Measurements from ENCODE around the gene NLK. TPM values are rescaled to one million over a fixed set of nuclear protein-coding genes. Genes with fewer than 3 reads are reported as not detected.

Gene NLK
- total and polyA plus RNA-seq, 2 donors (not counting 1 experiment from before 2014, with no cell fraction given) = 14.4 to 16.1 TPM

GRCh38 chr17:28139822-28140221 lies 97.3 kb downstream of the NLK start:
- H3K9me3 ChIP-seq (ENCODE audit: control insufficient read depth, insufficient read depth, low read depth, low read length) = no peaks in the 10 kb centered on the region
- no peak overlapping the region for H2AFZ ChIP-seq (ENCODE audit: low read length)
- H4K20me1 ChIP-seq (ENCODE audit: control insufficient read depth, extremely low read depth, insufficient read depth, low read length) = no peaks in the 10 kb centered on the region
- TF ChIP-seq EZH2 (IDR thresholded peaks at IDR 0.05; ENCODE audit: low read length, missing control alignments) = no peak
- TF ChIP-seq, protein P1, sequence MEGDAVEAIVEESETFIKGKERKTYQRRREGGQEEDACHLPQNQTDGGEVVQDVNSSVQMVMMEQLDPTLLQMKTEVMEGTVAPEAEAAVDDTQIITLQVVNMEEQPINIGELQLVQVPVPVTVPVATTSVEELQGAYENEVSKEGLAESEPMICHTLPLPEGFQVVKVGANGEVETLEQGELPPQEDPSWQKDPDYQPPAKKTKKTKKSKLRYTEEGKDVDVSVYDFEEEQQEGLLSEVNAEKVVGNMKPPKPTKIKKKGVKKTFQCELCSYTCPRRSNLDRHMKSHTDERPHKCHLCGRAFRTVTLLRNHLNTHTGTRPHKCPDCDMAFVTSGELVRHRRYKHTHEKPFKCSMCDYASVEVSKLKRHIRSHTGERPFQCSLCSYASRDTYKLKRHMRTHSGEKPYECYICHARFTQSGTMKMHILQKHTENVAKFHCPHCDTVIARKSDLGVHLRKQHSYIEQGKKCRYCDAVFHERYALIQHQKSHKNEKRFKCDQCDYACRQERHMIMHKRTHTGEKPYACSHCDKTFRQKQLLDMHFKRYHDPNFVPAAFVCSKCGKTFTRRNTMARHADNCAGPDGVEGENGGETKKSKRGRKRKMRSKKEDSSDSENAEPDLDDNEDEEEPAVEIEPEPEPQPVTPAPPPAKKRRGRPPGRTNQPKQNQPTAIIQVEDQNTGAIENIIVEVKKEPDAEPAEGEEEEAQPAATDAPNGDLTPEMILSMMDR (conservative IDR thresholded peaks at IDR 0.05 in 1 of 2, IDR thresholded peaks at IDR 0.05 in 1 of 2; ENCODE audit: low read depth in 1 of 2, low read length in 2 of 2) = no peak
- DNase-seq (ENCODE audit: low read depth in 2 of 2) = no peak
- no peaks in the 10 kb centered on the region for H3K79me2 ChIP-seq (ENCODE audit: control insufficient read depth, insufficient read depth, low read length)
- H3K36me3 ChIP-seq (ENCODE audit: control insufficient read depth, insufficient read depth, low read length) = no peaks in the 10 kb centered on the region
- H3K27ac ChIP-seq (ENCODE audit: insufficient read depth, low read length) = no peak overlapping the region
- no peak overlapping the region for H3K9ac ChIP-seq (ENCODE audit: insufficient read depth, low read length)
- no peaks in the 10 kb centered on the region for H3K27me3 ChIP-seq (ENCODE audit: control insufficient read depth, insufficient read depth, low read length)
- no peak overlapping the region for H3K4me2 ChIP-seq (ENCODE audit: extremely low read depth, insufficient read depth, low read length)
- no peaks in the 10 kb centered on the region for H3K4me1 ChIP-seq (ENCODE audit: control insufficient read depth, extremely low read depth, insufficient read depth, low read length)
- H3K4me3 ChIP-seq (replicated peaks in 1 of 4; ENCODE audit: control extremely low read depth in 1 of 4, insufficient read depth in 1 of 4, low read depth in 3 of 4, low read length in 4 of 4) = no peak overlapping the region

- no peak overlapping the region for H3K27ac ChIP-seq (ENCODE audit: insufficient read depth, low read length)
- TF ChIP-seq, protein P1 (conservative IDR thresholded peaks at IDR 0.05 in 1 of 2, IDR thresholded peaks at IDR 0.05 in 1 of 2; ENCODE audit: low read depth in 1 of 2, low read length in 2 of 2) = no peak
- TF ChIP-seq EZH2 (IDR thresholded peaks at IDR 0.05; ENCODE audit: low read length, missing control alignments) = no peak
These were observed 98.8 kb downstream of the NLK start for GRCh38 chr17:28141313-28141712.

GRCh38 chr17:28141773-28142172 lies 99.3 kb downstream of the NLK start:
- no peak for DNase-seq (ENCODE audit: low read depth in 2 of 2)
- H3K4me2 ChIP-seq (ENCODE audit: extremely low read depth, insufficient read depth, low read length) = no peak overlapping the region

More at GRCh38 chr17:28141313-28141712, 98.8 kb downstream of the NLK start:
- no peaks in the 10 kb centered on the region for H3K79me2 ChIP-seq (ENCODE audit: control insufficient read depth, insufficient read depth, low read length)
- H3K9ac ChIP-seq (ENCODE audit: insufficient read depth, low read length) = no peak overlapping the region
- no peaks in the 10 kb centered on the region for H4K20me1 ChIP-seq (ENCODE audit: control insufficient read depth, extremely low read depth, insufficient read depth, low read length)
- no peak overlapping the region for H2AFZ ChIP-seq (ENCODE audit: low read length)
- H3K9me3 ChIP-seq (ENCODE audit: control insufficient read depth, insufficient read depth, low read depth, low read length) = no peaks in the 10 kb centered on the region
- no peak overlapping the region for H3K4me2 ChIP-seq (ENCODE audit: extremely low read depth, insufficient read depth, low read length)
- no peak overlapping the region for H3K4me3 ChIP-seq (replicated peaks in 1 of 4; ENCODE audit: control extremely low read depth in 1 of 4, insufficient read depth in 1 of 4, low read depth in 3 of 4, low read length in 4 of 4)
- H3K27me3 ChIP-seq (ENCODE audit: control insufficient read depth, insufficient read depth, low read length) = no peaks in the 10 kb centered on the region
- no peaks in the 10 kb centered on the region for H3K36me3 ChIP-seq (ENCODE audit: control insufficient read depth, insufficient read depth, low read length)
- DNase-seq (ENCODE audit: low read depth in 2 of 2) = no peak
- H3K4me1 ChIP-seq (ENCODE audit: control insufficient read depth, extremely low read depth, insufficient read depth, low read length) = no peaks in the 10 kb centered on the region

More at GRCh38 chr17:28141773-28142172, 99.3 kb downstream of the NLK start:
- H4K20me1 ChIP-seq (ENCODE audit: control insufficient read depth, extremely low read depth, insufficient read depth, low read length) = no peaks in the 10 kb centered on the region
- no peak overlapping the region for H3K27ac ChIP-seq (ENCODE audit: insufficient read depth, low read length)
- no peak overlapping the region for H2AFZ ChIP-seq (ENCODE audit: low read length)
- no peaks in the 10 kb centered on the region for H3K79me2 ChIP-seq (ENCODE audit: control insufficient read depth, insufficient read depth, low read length)
- H3K9ac ChIP-seq (ENCODE audit: insufficient read depth, low read length) = no peak overlapping the region
- no peak overlapping the region for H3K4me3 ChIP-seq (replicated peaks in 1 of 4; ENCODE audit: control extremely low read depth in 1 of 4, insufficient read depth in 1 of 4, low read depth in 3 of 4, low read length in 4 of 4)
- H3K4me1 ChIP-seq (ENCODE audit: control insufficient read depth, extremely low read depth, insufficient read depth, low read length) = no peaks in the 10 kb centered on the region
- H3K9me3 ChIP-seq (ENCODE audit: control insufficient read depth, insufficient read depth, low read depth, low read length) = no peaks in the 10 kb centered on the region
- no peak for TF ChIP-seq EZH2 (IDR thresholded peaks at IDR 0.05; ENCODE audit: low read length, missing control alignments)
- TF ChIP-seq, protein P1 (conservative IDR thresholded peaks at IDR 0.05 in 1 of 2, IDR thresholded peaks at IDR 0.05 in 1 of 2; ENCODE audit: low read depth in 1 of 2, low read length in 2 of 2) = no peak
- no peaks in the 10 kb centered on the region for H3K36me3 ChIP-seq (ENCODE audit: control insufficient read depth, insufficient read depth, low read length)
- H3K27me3 ChIP-seq (ENCODE audit: control insufficient read depth, insufficient read depth, low read length) = no peaks in the 10 kb centered on the region

Data from fibroblast of lung (primary cell).